Testis (tissue), 2 donors: ENCODE data around the gene TUBGCP6.

Experiments used
- POLR2A ChIP-seq: fragments of 450-650 bp; IDR thresholded peaks from one replicate; pipeline ENCODE4 v1.6.1; 2017; ENCODE audit warnings: antibody characterized with exemption, mild to moderate bottlenecking, moderate library complexity
- TF ChIP-seq, protein P1 (sequence below), 3 experiments: fragments of 450-650 bp in 2 of 3; fragments of 200-600 bp in 1 of 3; sonication (generic) in 1 of 3; IDR thresholded peaks; one replicate each; pipeline ENCODE4 v1.5.1; 2016 to 2019; ENCODE audit warnings: antibody characterized with exemption in 3 of 3, mild to moderate bottlenecking in 2 of 3, moderate library complexity in 1 of 3

DNA sequence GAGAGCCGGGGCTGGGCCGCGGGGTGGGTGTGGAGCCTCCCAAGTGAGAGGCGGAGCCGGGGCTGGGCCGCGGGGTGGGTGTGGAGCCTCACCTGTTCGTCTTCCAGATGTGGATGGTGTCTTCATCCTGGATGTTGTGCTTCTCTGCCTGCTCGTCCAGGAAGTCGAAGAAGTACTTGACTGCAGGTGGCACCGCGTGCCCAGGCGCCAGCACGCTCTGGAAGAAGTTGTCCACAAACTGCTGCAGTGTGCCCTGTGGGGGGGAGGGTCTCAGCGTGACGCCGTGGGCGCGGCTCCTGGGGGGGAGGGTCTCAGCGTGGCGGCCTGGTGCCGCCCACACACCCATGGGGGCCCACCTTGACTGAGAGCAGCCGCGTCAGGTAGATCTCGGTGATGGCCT lies 32.9 kb upstream of the TUBGCP6 start:
- TF ChIP-seq, protein P1, sequence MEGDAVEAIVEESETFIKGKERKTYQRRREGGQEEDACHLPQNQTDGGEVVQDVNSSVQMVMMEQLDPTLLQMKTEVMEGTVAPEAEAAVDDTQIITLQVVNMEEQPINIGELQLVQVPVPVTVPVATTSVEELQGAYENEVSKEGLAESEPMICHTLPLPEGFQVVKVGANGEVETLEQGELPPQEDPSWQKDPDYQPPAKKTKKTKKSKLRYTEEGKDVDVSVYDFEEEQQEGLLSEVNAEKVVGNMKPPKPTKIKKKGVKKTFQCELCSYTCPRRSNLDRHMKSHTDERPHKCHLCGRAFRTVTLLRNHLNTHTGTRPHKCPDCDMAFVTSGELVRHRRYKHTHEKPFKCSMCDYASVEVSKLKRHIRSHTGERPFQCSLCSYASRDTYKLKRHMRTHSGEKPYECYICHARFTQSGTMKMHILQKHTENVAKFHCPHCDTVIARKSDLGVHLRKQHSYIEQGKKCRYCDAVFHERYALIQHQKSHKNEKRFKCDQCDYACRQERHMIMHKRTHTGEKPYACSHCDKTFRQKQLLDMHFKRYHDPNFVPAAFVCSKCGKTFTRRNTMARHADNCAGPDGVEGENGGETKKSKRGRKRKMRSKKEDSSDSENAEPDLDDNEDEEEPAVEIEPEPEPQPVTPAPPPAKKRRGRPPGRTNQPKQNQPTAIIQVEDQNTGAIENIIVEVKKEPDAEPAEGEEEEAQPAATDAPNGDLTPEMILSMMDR (IDR thresholded peaks at IDR 0.05), result no peak
- no peak for TF ChIP-seq POLR2A
